HCT116 (cell line): Measurements from ENCODE around the gene EXOSC1. TPM values are rescaled to one million over a fixed set of nuclear protein-coding genes. Genes with fewer than 3 reads are reported as not detected.
A peak's percentile ranks its signal among the peaks of the same experiment; 100 is the strongest.

Source experiments
- ATAC-seq: fragments of 200-7000 bp; cut with Tn5 transposase; 2 replicates; pipeline ENCODE4 v1.9.1; 2020; ENCODE audit warnings: mild to moderate bottlenecking, moderate library complexity
- BruUV-seq: library from RNA; stranded (reverse); fragments of 400-500 nt; replicated peaks from 2 replicates; lab custom pipeline; 2021; lab: Mats Ljungman, UMichigan
- CTCF ChIA-PET: fragments of 300-600 bp; sonication (Branson Sonifier 250); formaldehyde crosslinking; loops from one replicate; lab custom pipeline; 2021; ENCODE audit warnings: antibody characterized with exemption; lab: Charles Lee
- POLR2A ChIA-PET: fragments of 300-600, 350-600 bp; sonication (Branson Sonifier 250); formaldehyde crosslinking; loops from one replicate; lab custom pipeline; 2021; ENCODE audit warnings: antibody characterized with exemption; lab: Charles Lee
- RAD21 ChIA-PET, 2 experiments: fragments of 300-600 bp; sonication (Branson Sonifier 250); formaldehyde crosslinking; loops; one replicate each; lab custom pipeline; 2023; ENCODE audit warnings: low total read pairs in 2 of 2; ENCODE audit not compliant: uncharacterized antibody in 2 of 2, unreplicated experiment in 2 of 2, low non-redundant PET in 1 of 2; lab: Charles Lee
- DNase-seq: peaks from one replicate; pipeline ENCODE4 v3.0.0-alpha.2; 2010; ENCODE audit warnings: low read depth, low spot score
- H2AFZ ChIP-seq: fragments of 200-600 bp; shearing (Covaris generic), sonication (generic); 2 replicates; pipeline ENCODE4 v1.6.1; 2017; ENCODE audit warnings: low read depth, mixed run types, mixed read lengths, antibody characterized with exemption, low read length; ENCODE audit not compliant: poor library complexity, severe bottlenecking
- H3K27ac ChIP-seq: 2 replicates; pipeline ENCODE4 v1.5.1; 2012; ENCODE audit warnings: low read depth, low read length
- H3K27me3 ChIP-seq: fragments of 200-600 bp; sonication (generic); 2 replicates; pipeline ENCODE4 v1.6.1; 2016; ENCODE audit warnings: mixed run types, low read length, mixed read lengths; ENCODE audit not compliant: insufficient read depth
- H3K36me3 ChIP-seq, 2 experiments: fragments of 200-500 bp in 1 of 2; fragments of 200-600 bp in 1 of 2; sonication (Bioruptor generic) in 1 of 2; sonication (generic) in 1 of 2; 2 replicates each; pipeline versions ENCODE4 v1.5.1 to v1.6.1; 2014 to 2016; ENCODE audit warnings: low read length in 2 of 2, inconsistent platforms in 1 of 2, mixed read lengths in 1 of 2, mixed run types in 1 of 2; ENCODE audit not compliant: insufficient read depth in 2 of 2, control insufficient read depth in 1 of 2
- H3K4me1 ChIP-seq, 2 experiments: fragments of 200-600 bp in 1 of 2; sonication (generic) in 1 of 2; 2 replicates each; pipeline versions ENCODE4 v1.5.1 to v1.6.1; 2012 to 2017; ENCODE audit warnings: low read length in 2 of 2, inconsistent platforms in 1 of 2, mild to moderate bottlenecking in 1 of 2, mixed read lengths in 1 of 2, mixed run types in 1 of 2, moderate library complexity in 1 of 2; ENCODE audit not compliant: insufficient read depth in 2 of 2, control insufficient read depth in 1 of 2
- H3K4me2 ChIP-seq: fragments of 200-600 bp; sonication (generic); 2 replicates; pipeline ENCODE4 v1.6.1; 2017; ENCODE audit warnings: mixed run types, low read length, mixed read lengths
- H3K4me3 ChIP-seq, 2 experiments: fragments of 200-600 bp in 1 of 2; sonication (generic) in 1 of 2; replicated peaks in 1 of 2; 2 replicates each; pipeline ENCODE4 v1.5.1; 2011 to 2016; ENCODE audit warnings: low read length in 2 of 2, control low read depth in 1 of 2, low read depth in 1 of 2, mild to moderate bottlenecking in 1 of 2, mixed read lengths in 1 of 2, mixed run types in 1 of 2
- H3K79me2 ChIP-seq: fragments of 200-600 bp; sonication (generic); 2 replicates; pipeline ENCODE4 v1.6.1; 2017; ENCODE audit warnings: mild to moderate bottlenecking, mixed run types, low read length, moderate library complexity, mixed read lengths; ENCODE audit not compliant: insufficient read depth
- H3K9ac ChIP-seq: fragments of 200-600 bp; sonication (generic); 2 replicates; pipeline ENCODE4 v1.6.1; 2016; ENCODE audit warnings: low read length, mixed read lengths
- H3K9me2 ChIP-seq: fragments of 200-600 bp; sonication (generic), shearing (Covaris generic); 2 replicates; pipeline ENCODE4 v1.6.1; 2017; ENCODE audit warnings: mixed run types, mild to moderate bottlenecking, moderate library complexity; ENCODE audit not compliant: insufficient read depth
- H3K9me3 ChIP-seq, 2 experiments: fragments of 200-500 bp in 1 of 2; fragments of 200-600 bp in 1 of 2; sonication (Bioruptor generic) in 1 of 2; sonication (generic) in 1 of 2; 2 replicates each; pipeline ENCODE4 v1.6.1; 2014 to 2017; ENCODE audit warnings: low read length in 2 of 2, mixed read lengths in 2 of 2, inconsistent platforms in 1 of 2, low read depth in 1 of 2, mild to moderate bottlenecking in 1 of 2, mixed run types in 1 of 2, moderate library complexity in 1 of 2; ENCODE audit not compliant: control insufficient read depth in 1 of 2, insufficient read depth in 1 of 2
- H4K20me1 ChIP-seq: fragments of 200-600 bp; sonication (generic), shearing (Covaris generic); 2 replicates; pipeline ENCODE4 v1.6.1; 2017; ENCODE audit warnings: mixed run types, mild to moderate bottlenecking, moderate library complexity; ENCODE audit not compliant: insufficient read depth
- ATF3 ChIP-seq: IDR thresholded peaks from 2 replicates; pipeline ENCODE4 v1.6.1; 2012
- CEBPB ChIP-seq: IDR thresholded peaks from 2 replicates; pipeline ENCODE4 v1.6.1; 2012; ENCODE audit warnings: low read depth
- ELF1 ChIP-seq: IDR thresholded peaks from 2 replicates; pipeline ENCODE4 v1.6.1; 2012; ENCODE audit warnings: low read depth, borderline replicate concordance
- EZH2phosphoT487 ChIP-seq: fragments of 200-600 bp; IDR thresholded peaks from 2 replicates; pipeline ENCODE4 v1.6.1; 2018; ENCODE audit warnings: antibody characterized with exemption, borderline replicate concordance
- JUND ChIP-seq: IDR thresholded peaks from 2 replicates; pipeline ENCODE4 v1.6.1; 2012
- MAX ChIP-seq: IDR thresholded peaks from 2 replicates; pipeline ENCODE4 v1.6.1; 2012
- POLR2AphosphoS5 ChIP-seq: IDR thresholded peaks from 2 replicates; pipeline ENCODE4 v1.6.1; 2011; ENCODE audit warnings: mild to moderate bottlenecking, low read depth, low read length, moderate library complexity
- RAD21 ChIP-seq: IDR thresholded peaks from 2 replicates; pipeline ENCODE4 v1.6.1; 2012; ENCODE audit warnings: low read depth, mild to moderate bottlenecking
- REST ChIP-seq: IDR thresholded peaks from 2 replicates; pipeline ENCODE4 v1.6.1; 2012; ENCODE audit warnings: low read depth
- SP1 ChIP-seq: IDR thresholded peaks from 2 replicates; pipeline ENCODE4 v1.6.1; 2012; ENCODE audit warnings: low read depth
- SRF ChIP-seq: IDR thresholded peaks from 2 replicates; pipeline ENCODE4 v1.6.1; 2012; ENCODE audit warnings: low read depth
- TCF7L2 ChIP-seq: IDR thresholded peaks from 2 replicates; pipeline ENCODE4 v1.7.0; 2011; ENCODE audit warnings: borderline replicate concordance, inconsistent platforms; ENCODE audit not compliant: insufficient read depth, insufficient read length; ENCODE audit errors: extremely low read depth
- YY1 ChIP-seq: IDR thresholded peaks from 2 replicates; pipeline ENCODE4 v1.6.1; 2011; ENCODE audit warnings: low read length, low read depth, moderate library complexity, mild to moderate bottlenecking; ENCODE audit not compliant: insufficient replicate concordance; ENCODE audit errors: extremely low read depth
- ZBTB33 ChIP-seq: IDR thresholded peaks from 2 replicates; pipeline ENCODE4 v1.6.1; 2011; ENCODE audit warnings: mild to moderate bottlenecking, low read length, moderate library complexity; ENCODE audit not compliant: insufficient replicate concordance; ENCODE audit errors: extremely low read depth
- ZNF274 ChIP-seq: fragments of 200-500 bp; sonication (Bioruptor generic); IDR thresholded peaks from 2 replicates; pipeline ENCODE4 v1.6.1; 2014; ENCODE audit warnings: mild to moderate bottlenecking, low read depth, low read length, inconsistent platforms
- intact Hi-C: fragments of 100-400 bp; cut with micrococcal nuclease; formaldehyde crosslinking; loops from 2 replicates; pipeline ENCODE4 v1.10.0; 2022
- total RNA-seq: library from RNA; stranded (reverse); gene quantifications from one replicate; pipeline ENCODE4 v1.2.1, GENCODE V29; 2021; ENCODE audit not compliant: unreplicated experiment

EXOSC1 gene
- total RNA-seq, 1 experiment from 2014 or later: 38.9 TPM

- Histone ChIP-seq H3K36me3 (0 out of 4 replicates have a peak, but pooled peaks cover 0 to 5% of the 10 kb centered on the region in 2 experiments), H3K4me1 (peaks cover 10 to 21% of the 10 kb centered on the region in 2 experiments), H4K20me1 (no peaks in the 10 kb centered on the region), H3K27me3 (no peaks in the 10 kb centered on the region), H3K4me2 (peak overlapping the region; percentile 87), H3K27ac (peak overlapping the region; percentile 44), H3K79me2 (peaks cover 59% of the 10 kb centered on the region), H3K9me2 (no peaks in the 10 kb centered on the region), H3K4me3 (peak overlapping the region; percentile 88 to 90), H2AFZ (peak overlapping the region; percentile 42), H3K9ac (peak overlapping the region; percentile 79), H3K9me3 (no peaks in the 10 kb centered on the region)
- no peak for TF ChIP-seq JUND
- BruUV-seq: TSS peak; percentile 69
- ChIA-PET CTCF (no interaction called here), POLR2A (no interaction called here), RAD21 (no interaction called here)
- ATAC-seq (peak; percentile 6), DNase-seq (no peak)
- intact Hi-C loops: loop anchor here (5.0 kb wide), 1 partner anchor 52 kb away; the partner anchor contains the start of genes MMS19 and UBTD1
These were observed 467 bp downstream of the EXOSC1 start for GRCh38 chr10:97445357-97445721.

GRCh38 chr10:97444212-97444611 lies 1.6 kb downstream of the EXOSC1 start:
- H3K9me2 ChIP-seq: no peaks in the 10 kb centered on the region
- intact Hi-C loops: no loop called here
- DNase-seq (no peak), ATAC-seq (no peak)
- H3K36me3 ChIP-seq: peaks cover 0 to 8% of the 10 kb centered on the region in 2 experiments; a peak in 1 of 4 replicates
- ChIA-PET POLR2A (no interaction called here), RAD21 (no interaction called here), CTCF (no interaction called here)
- H3K4me1 ChIP-seq: peaks cover 10 to 21% of the 10 kb centered on the region in 2 experiments
- H4K20me1 ChIP-seq: no peaks in the 10 kb centered on the region
- no peaks in the 10 kb centered on the region for H3K9me3 ChIP-seq
- no peak overlapping the region for H3K27ac ChIP-seq
- H3K4me2 ChIP-seq: peak overlapping the region; percentile 87
- no peak overlapping the region for H2AFZ ChIP-seq
- H3K9ac ChIP-seq: no peak overlapping the region
- H3K27me3 ChIP-seq: no peaks in the 10 kb centered on the region
- no peak overlapping the region; a peak in 1 of 4 replicates for H3K4me3 ChIP-seq
- no TSS peak for BruUV-seq
- peaks cover 53% of the 10 kb centered on the region for H3K79me2 ChIP-seq
- TF ChIP-seq CEBPB (no peak), POLR2AphosphoS5 (no peak), TCF7L2 (no peak), SP1 (no peak), SRF (no peak), ZNF274 (no peak), ATF3 (no peak), MAX (no peak), ZBTB33 (no peak), YY1 (no peak), EZH2phosphoT487 (no peak), ELF1 (no peak), RAD21 (no peak), REST (no peak)
